HG03097 (cell line): Measurements from ENCODE around the gene KCNG1.
"Not testable (repeated sequence)": the region's sequence is repeated elsewhere in the genome, so short reads cannot be mapped to it uniquely, and the experiment has no call there.

Experiments used
- ATAC-seq: cut with Tn5 transposase; IDR thresholded peaks from one replicate; pipeline ENCODE4 v1.9.1; 2021; ENCODE audit not compliant: unreplicated experiment, low FRiP score

The KCNG1 gene

GRCh38 chr20:50992733-50993457, 30.0 kb downstream of the KCNG1 start:
- peak; percentile 56 for ATAC-seq

- no peak for ATAC-seq
Measured at GRCh38 chr20:50992336-50992732, 30.6 kb downstream of the KCNG1 start.

GRCh38 chr20:50991076-50991475, 31.8 kb downstream of the KCNG1 start:
- no peak for ATAC-seq

GRCh38 chr20:50987493-50988210, 35.3 kb downstream of the KCNG1 start:
- ATAC-seq = peak; percentile 68

GRCh38 chr20:50983321-50983720, 39.6 kb downstream of the KCNG1 start:
- no peak for ATAC-seq

- ATAC-seq = no peak
Measured at GRCh38 chr20:50982363-50982762, 40.5 kb downstream of the KCNG1 start.

- ATAC-seq = no peak
Measured at GRCh38 chr20:50981714-50982048, 41.2 kb downstream of the KCNG1 start.

- no peak for ATAC-seq
Measured at GRCh38 chr20:50980851-50981713, 41.8 kb downstream of the KCNG1 start.

- no peak for ATAC-seq
Measured at GRCh38 chr20:50980071-50980681, 42.7 kb downstream of the KCNG1 start.

GRCh38 chr20:50978533-50978932, 44.4 kb downstream of the KCNG1 start:
- not testable (repeated sequence) for ATAC-seq

GRCh38 chr20:50977066-50978021, 45.6 kb downstream of the KCNG1 start:
- ATAC-seq = no peak

- ATAC-seq = no peak
Measured at GRCh38 chr20:50975701-50976330, 47.1 kb downstream of the KCNG1 start.

GRCh38 chr20:50969912-50970311, 53.0 kb downstream of the KCNG1 start:
- no peak for ATAC-seq

GRCh38 chr20:50969435-50969834, 53.5 kb downstream of the KCNG1 start:
- ATAC-seq = no peak

- no peak for ATAC-seq
Measured at GRCh38 chr20:50968289-50968688, 54.6 kb downstream of the KCNG1 start.

- no peak for ATAC-seq
Measured at GRCh38 chr20:50967586-50967985, 55.3 kb downstream of the KCNG1 start.

- ATAC-seq = no peak
Measured at GRCh38 chr20:50959543-50960126, 63.3 kb downstream of the KCNG1 start.

- peak; percentile 62 for ATAC-seq
Measured at GRCh38 chr20:50958615-50959542, 64.0 kb downstream of the KCNG1 start, which contains the start of gene MOCS3. MOCS3 (plus strand) TSS chr20:50958818; CDS start chr20:50958843, 25 bp downstream.
